Hematopoietic multipotent progenitor cell treated with erythropoietin and hydrocortisone succinate and interleukin-3 and kit ligand, for 6 days (in vitro differentiated cells): Measurements from ENCODE around the gene PRAMEF13.
"Not testable (repeated sequence)": the region's sequence is repeated elsewhere in the genome, so short reads cannot be mapped to it uniquely, and the experiment has no call there.

Source experiments
- DNase-seq: peaks from one replicate; pipeline ENCODE4 v3.0.0-alpha.2; 2015

Gene PRAMEF13, protein sequence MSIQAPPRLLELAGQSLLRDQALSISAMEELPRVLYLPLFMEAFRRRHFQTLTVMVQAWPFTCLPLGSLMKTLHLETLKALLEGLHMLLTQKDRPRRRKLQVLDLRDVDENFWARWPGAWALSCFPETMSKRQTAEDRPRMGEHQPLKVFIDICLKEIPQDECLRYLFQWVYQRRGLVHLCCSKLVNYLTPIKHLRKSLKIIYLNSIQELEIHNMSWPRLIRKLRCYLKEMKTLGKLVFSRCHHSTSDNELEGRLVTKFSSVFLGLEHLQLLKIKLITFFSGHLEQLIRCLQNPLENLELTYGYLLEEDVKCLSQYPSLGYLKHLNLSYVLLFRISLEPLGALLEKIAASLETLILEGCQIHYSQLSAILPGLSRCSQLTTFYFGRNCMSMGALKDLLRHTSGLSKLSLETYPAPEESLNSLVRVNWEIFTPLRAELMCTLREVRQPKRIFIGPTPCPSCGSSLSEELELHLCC

DNA sequence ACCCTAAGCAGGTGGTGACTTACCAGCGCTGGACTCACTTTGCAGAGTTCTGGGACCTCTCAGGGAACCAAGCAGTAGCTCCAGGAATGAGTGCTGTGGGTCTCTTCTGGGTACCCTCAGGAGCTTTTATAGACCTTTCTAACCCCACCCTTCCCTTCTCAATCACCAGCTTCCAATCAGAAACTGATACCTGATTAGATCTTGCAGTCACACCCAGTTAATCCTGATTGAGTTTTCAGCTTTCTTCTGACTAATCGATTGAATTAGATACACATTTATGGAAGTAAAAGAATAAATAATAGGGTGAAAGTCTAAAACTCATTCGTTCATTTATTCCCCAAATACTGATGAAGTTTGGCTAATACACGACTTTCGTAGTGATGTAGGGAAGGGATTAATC is at the start of gene PRAMEF13:
TSS of gene PRAMEF13 (minus strand) at position 101 of the 400 bp plus-strand sequence. CDS start 1,820 bp downstream, outside the sequence.
- not testable (repeated sequence) for DNase-seq

DNA sequence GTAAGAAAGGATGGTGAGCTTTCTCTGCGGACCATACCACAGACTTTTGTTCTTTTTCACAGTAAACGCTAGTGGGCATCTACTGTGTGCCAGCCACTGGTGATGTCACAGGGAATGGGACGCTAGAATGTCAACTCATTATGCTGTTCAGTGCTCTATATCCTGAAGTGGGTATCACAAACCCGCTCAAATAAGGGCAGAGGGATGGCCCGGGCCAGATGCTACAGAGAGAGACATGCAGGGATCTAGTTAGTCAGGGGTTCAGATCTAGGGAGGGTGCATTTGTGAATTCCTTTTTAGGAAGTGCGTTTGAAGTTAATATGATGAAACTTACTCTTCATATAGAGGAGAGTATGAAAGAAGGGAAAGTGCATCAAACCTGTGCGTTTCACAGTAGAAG is 45.9 kb upstream of the PRAMEF13 start:
- DNase-seq = not testable (repeated sequence)

DNA sequence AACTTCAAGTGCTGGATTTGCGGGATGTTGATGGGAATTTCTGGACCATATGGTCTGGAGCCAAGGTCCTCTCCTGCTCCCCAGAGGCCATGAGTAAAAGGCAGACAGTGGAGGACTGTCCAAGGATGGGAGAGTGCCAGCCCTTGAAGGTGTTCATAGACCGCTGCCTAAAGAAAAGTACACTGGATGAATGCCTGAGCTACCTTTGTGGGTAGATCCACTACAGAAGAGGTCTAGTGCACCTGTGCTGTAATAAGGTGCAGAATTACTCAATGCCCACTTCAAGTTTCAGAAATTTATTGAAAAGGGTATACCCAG is 45.3 kb upstream of the PRAMEF13 start:
- DNase-seq = not testable (repeated sequence)

DNA sequence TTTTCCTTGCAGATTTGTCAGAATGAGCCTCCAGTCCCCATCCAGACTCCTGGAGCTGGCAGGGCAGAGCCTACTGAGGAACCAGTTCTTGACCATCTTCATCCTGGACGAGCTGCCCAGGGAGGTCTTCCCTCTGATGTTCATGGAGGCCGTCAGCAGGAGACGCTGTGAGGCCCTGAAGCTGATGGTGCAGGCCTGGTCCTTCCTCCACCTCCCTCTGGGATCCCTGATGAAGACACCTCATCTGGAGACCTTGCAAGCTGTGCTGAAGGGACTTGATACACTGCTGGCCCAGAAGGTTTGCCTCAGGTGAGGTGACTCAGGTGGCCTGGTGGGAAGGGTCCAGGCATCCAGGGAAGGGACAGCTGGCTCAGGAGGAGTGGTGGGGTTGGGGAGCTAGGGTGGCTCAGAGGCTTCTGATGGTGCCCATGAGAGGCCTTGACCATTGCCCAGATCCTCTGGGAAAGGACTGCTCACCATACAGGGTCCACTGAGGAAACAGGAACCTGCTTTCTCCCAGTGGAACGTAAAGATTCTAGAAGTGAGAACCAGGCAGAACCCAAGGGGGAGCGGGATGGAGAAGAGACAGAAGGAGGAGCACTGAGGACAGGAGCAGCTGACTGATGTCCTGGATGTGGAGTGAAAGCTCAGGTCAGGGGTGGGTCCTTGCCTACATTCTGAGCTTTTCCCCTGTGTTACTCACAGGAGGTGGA is 44.8 kb upstream of the PRAMEF13 start:
- DNase-seq = not testable (repeated sequence)

DNA sequence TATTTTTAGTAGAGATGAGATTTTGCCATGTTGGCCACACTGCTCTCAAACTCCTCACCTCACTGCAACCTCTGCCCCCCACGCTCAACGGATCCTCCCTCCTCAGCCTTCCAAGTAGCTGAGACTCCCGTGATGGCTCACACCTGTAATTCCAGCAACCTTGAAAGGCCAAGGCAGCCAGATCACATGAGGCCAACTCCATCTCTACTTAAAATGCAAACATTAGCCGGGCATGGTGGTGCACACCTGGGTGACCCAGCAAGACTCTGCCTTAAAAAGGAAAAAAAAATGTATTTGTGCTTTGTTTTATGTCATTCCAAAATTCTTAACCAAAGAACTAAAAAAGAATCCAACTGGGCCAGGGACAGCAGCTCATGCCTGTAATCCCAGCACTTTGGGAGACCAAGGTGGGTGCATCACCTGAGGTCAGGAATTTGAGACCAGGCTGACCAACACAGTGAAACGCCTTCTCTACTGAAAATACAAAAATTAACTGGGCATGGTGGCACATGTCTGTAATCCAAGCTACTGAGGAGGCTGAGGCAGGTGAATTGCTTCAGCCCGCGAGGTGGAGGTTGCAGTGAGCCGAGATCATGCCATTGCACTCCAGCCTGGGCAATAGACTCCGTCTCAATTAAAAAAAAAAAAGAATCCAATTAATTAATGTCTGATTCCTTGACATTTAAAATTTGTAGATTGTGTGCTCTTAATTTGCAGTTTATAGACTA is 42.5 kb upstream of the PRAMEF13 start:
- DNase-seq = not testable (repeated sequence)

DNA sequence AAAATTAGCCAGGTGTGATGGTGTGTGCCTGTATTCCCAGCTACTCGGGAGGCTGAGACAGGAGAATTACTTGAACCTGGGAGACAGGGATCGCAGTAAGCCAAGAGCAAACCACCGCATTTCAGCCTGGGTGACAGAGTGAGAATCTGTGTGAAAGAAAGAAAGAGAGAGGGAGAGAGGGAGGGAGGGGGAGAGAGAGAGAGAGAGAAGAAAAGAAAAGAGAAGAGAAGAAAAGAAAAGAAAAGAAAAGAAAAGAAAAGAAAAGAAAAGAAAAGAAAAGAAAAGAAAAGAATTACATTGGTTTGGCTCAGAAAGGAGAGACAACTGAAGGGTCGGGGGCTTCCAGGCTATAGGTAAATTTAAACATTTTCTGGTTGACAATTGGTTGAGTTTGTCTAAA is 38.4 kb upstream of the PRAMEF13 start:
- DNase-seq = not testable (repeated sequence)

DNA sequence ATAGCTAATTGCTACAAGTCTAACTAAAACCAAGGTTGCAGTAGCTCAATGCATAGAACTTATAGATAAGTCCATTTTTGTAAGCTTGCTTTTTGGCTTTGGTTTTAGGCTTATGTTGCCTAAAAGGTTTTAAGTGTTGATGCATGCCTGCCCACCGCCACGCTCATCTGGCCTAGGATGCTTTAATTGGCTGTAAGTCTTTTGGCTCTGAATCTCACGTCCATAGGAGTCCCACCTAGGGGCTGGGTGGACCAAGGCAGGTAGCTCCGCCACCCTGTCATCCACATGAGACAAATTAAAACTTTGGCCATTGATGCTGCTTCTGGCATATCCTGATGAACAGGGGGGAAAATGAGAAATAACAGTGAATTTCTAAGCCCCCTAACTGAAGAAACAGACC is 36.4 kb upstream of the PRAMEF13 start:
- not testable (repeated sequence) for DNase-seq

DNA sequence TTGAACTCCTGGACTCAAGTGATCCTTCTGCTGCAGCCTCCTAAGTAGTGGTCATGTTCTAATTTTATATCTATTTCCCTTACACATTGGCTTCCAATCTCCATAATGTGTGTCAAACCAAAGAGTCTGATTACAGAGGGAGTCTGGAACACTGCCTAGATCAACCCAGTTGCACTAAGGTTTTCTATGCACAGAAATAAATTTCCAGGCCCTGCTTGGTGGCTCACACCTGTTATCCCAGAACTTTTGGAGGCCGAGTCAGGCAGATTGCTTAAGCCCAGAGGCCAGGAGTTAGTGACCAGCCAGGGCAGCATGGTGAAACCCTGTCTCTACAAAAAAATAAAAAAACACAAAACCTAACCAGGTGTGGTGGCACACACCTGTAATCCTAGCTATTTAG is 32.8 kb upstream of the PRAMEF13 start:
- DNase-seq = not testable (repeated sequence)

DNA sequence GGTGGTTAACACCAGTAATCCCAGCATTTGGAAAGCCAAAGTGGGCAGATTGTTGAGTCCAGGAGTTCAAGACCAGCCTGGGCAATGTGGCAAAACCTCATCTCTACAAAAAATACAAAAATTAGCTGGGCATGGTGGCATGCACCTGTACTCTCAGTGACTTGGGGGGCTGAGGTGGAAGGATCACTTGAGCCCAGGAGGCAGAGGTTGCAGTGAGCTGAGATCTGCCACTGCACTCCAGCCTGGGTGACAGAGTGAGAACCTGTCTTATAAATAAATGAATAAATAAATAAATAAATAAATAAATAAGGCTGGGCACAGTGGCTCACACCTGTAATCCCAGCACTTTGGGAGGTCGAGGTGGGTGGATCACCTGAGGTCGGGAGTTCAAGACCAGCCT is 30.8 kb upstream of the PRAMEF13 start:
- not testable (repeated sequence) for DNase-seq

DNA sequence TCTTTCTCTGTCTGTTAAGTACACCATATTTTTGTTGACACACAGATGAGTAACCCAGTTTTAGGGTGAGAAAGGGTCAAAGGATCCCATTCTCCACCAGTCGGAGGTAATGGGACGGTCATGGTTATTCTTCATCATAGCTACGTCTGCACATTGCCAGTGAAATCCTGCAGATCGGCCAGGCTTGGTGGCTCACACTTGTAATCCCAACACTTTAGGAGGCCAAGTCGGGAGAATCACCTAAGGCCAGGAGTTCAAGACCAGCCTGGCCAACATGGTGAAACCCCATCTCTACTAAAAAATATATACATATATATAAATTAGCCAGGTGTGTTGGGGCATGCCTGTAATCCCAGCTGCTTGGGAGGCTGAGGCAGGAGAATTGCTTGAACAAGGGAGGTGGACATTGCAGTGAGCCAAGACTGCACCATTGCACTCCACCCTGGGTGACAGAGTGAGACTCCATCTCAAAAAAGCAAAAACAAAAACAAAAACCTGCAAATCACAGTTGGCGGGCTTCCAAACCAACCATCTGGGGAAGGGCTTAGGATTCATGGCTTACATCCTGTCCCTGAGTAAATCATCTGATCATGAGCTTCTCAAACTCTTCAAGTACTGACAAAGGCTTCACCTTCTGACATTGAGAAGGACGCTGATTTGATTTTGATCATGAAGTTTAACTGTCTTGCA is 30.0 kb upstream of the PRAMEF13 start:
- not testable (repeated sequence) for DNase-seq

DNA sequence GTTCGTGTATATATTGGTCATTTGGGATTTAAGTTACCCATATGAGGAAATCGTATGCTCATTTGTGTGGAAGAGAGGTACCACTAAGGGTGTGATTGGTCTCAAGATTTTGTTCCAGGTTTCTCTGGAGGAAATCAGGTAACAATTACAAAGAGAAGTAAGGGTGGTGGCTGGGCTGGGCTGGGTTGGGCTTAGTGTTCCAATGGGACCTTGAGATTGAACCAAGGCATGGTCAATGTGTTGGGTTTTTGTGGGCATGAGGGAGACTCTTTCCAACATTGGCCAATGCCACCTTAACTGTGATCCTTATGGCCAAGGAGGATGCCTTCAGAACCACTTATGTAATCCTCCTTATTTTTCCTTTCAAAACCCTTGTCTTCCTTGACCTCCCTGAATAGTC is 29.4 kb upstream of the PRAMEF13 start:
- not testable (repeated sequence) for DNase-seq

DNA sequence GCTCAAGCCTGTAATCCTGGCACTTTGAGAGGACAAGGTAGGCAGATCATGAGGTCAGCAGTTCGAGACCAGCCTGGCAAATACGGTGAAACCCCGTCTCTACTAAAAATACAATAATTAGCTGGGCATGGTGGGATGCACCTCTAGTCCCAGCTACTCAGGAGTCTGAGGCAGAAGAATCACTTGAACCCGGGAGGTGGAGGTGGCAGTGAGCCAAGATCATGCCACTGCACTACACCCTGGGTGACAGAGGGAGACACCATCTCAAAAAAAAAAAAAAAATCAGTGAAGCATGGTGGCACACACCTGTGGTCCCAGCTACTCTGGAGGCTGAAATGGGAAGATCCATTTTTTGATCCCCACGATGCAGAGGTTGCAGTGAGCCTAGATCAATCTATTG is 28.9 kb upstream of the PRAMEF13 start:
- not testable (repeated sequence) for DNase-seq

DNA sequence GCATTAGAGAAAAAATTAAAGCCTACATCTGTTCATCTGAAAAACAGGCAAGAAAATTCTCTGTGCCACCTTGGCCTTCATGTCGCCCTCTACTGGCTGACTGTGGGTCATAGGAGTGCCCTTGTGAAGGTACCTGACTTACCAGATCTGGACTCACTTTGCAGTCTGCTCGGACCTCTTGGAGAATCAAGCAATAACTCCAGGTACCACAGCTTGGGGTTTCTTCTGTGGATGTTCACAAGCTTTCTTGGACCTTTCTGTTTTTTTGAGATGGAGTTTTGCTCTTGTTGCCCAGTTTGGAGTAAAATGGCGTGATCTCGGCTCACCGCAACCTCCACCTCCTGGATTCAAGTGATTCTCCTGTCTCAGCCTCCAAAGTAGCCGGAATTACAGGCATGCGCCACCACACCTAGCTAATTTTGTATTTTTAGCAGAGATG is 27.2 kb upstream of the PRAMEF13 start:
- DNase-seq = peak; percentile 78

DNA sequence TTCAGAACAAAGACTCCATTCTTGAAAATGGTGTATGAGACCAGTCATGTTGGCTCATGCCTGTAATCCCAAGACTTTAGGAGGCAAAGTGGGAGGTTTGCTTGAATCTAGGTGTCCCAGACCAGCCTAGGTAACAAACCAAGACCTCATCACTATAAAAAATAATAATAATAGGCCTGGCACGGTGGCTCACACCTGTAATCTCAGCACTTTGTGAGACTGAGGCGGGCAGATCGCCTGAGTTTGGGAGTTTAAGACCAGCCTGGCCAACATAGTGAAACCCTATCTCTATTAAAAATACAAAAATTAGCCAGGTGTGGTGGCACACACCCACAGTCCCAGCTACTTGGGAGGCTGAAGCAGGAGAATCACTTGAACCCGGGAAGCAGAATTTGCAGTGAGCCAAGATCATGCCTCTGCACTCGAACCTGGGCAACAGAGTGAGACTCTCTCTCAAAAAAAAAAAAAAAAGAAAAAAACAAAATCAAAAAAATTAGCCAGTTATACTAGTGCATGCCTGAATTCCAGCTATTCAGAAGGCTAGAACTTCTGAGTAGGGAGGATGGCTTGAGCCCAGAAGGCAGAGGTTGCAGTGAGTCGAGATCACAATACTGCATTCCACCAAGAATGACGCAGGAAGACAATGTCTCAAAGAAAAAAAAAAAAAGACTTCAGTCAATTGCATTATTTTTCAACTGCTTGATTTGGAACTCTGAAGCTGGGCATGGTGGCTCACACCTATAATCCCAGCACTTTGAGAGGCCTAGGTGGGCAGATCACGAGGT is 26.3 kb upstream of the PRAMEF13 start:
- DNase-seq = not testable (repeated sequence)

DNA sequence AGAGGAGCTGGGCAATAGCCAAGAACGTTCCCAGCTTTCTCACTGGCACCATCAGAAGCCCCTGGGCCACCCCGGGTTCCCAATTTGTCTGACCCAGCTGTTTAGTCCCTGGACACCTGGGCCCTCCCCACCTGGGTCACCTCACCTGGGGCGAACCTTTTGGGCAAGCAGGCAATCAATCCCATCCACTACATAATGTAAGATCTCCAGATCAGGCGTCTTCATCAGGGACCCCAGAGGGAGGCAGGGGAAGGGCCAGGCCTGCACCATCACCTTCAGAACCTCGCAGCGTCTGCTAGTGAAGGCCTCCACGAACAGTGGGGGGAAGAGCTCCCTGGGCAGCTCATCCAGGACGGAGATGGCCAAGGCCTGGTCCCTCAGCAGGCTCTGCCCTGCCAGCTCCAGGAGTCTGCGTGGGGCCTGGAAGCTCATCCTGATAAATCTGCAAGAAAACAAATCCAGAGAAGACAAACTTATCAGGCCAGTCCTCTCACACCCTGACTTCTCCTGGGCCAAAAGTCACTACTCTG is 24.5 kb upstream of the PRAMEF13 start, which contains the start of gene PRAMEF18:
TSS of gene PRAMEF18 (minus strand) at position 480 of the 530 bp plus-strand sequence. CDS start at position 432, 48 bp downstream.
- not testable (repeated sequence) for DNase-seq

DNA sequence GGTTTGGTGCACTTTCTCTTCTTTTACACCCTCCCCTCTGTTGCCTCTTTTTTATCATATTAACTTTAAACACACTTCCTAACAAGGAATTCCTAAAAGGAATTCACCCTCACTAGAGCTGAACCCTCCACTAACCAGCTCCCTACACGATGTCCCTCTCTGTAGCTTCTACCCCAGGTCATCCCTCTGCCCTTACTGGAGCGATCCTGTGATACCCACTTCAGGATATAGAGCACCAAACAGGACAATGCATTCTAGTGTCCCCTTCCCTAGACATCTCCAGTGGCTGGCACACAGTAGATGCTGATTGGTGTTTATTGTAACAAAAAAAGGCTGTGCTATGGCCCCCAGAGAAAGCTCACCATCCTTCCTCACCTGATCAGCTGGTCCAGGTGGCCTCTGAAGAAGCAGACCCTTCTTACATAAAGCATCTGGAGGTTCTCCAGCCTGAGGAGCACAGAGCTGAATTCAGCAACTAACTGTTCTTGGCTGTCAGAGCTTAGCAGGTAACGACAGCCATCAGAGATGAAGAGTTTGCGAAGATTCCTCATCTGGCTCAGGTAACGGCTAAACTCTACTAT is 23.4 kb upstream of the PRAMEF13 start:
- no peak for DNase-seq

DNA sequence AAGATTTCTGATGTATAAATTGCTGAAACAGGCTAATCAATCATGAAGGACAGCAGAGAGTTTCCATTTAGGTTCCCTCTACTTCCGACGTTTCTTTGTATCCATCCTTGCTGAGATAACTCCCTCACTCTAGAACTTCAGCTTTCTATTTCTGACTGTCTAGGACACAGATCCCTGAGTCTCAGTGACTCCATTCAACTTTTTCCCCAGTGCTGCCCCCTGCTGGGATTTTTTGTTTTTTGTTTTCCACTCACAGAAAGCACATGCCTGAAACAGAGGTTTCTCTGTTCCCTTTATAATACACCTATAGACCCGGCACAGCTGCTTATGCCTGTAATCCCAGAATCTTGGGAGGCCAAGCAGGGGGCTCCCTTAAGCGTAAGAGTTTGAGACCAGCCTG is 21.6 kb upstream of the PRAMEF13 start:
- DNase-seq = not testable (repeated sequence)

DNA sequence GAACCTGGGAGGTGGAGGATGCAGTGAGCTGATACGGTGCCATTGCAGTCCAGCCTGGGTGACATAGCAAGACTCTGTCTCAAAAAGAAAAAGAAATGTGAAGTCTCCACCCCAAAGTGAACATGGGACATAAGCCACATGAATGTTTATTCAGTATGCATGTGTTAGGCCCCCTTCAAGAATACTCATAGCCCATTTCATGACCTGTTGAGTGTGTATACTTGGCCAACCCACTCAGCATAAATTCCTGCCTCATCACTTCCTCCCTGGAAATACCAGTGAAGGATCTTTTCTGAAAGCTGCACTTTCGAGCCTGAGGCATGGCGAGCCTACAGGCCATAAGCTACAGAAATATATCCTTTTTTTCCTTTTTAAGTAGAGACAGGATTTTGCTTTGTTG is 18.0 kb upstream of the PRAMEF13 start:
- DNase-seq = not testable (repeated sequence)

DNA sequence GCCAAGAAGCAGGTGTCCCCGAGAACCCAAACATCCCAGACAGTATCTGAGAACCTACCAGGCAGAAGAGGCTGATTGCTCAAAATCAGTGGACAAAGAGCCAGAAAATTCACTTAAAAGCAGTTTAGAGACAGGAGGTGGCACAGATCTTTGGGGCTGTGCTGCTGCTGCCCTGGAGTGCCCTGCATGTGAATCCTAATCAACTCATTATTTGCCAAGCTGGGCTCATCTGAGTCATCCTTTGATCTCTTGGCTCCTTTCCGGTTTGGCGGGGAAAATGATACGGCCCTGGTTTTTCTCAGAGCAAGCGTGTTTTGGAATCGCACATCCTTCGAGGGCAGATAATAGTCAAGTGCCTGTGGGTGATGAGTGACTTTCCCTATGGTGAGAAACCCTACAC is 15.4 kb upstream of the PRAMEF13 start:
- DNase-seq = not testable (repeated sequence)

DNA sequence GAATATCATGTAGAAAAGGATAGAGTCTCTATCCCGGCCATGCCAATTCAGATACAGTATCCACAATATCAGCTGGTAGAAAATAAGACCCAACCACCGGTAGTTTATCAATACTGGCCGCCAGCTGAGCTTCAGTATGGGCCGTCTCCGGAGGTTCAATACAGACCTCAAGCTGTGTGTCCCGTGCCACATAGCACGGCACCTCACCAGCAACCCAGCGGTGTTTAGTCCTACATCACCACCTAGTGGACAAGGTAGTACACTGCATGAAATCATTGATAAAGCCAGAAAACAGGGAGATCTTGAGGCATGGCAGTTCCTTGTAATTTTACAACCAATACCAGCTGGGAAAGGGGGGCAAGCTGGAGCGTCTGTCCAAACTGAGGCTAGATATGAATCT is 7.5 kb upstream of the PRAMEF13 start:
- not testable (repeated sequence) for DNase-seq

DNA sequence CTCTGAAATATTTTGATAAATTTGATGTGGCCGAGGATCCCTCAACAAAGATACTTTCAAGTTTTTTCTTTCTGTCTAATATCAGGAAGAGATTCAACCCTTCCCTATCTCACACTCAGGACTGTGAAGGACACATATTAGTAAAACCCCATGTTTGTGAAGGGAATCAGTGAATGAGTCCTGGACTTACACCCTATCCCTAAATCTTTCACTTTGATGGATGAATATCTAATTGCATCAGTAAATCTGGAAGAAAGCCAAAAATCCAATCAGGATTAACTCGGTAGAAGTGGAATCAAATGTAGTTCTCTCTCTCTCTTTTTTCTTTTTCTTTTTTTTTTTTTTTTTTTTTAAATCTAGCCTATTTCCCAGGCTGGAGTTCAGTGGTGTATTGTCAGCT is 29.7 kb downstream of the PRAMEF13 start, which contains the start of gene PRAMEF9:
TSS of gene PRAMEF9 (plus strand) at position 301 of the 400 bp plus-strand sequence. CDS start 3,433 bp downstream, outside the sequence.
- DNase-seq = not testable (repeated sequence)
